HepG2 (cell line): ENCODE measurements around the gene ZNF451.

Experiments
- CTCF ChIP-seq: sonication (generic); formaldehyde crosslinking; IDR thresholded peaks from 2 replicates; pipeline ENCODE4 v1.5.0; 2020; ENCODE audit warnings: mild to moderate bottlenecking, missing genetic modification reagents, moderate library complexity
- ETV6 ChIP-seq: sonication (generic); formaldehyde crosslinking; conservative IDR thresholded peaks from 2 replicates; pipeline ENCODE4 v1.4.0; 2020; ENCODE audit warnings: missing genetic modification reagents
- FOXP1 ChIP-seq, 2 experiments: fragments of 450-650 bp in 1 of 2; IDR thresholded peaks; 2 replicates each; pipeline ENCODE4 v1.6.1; 2017 to 2018; ENCODE audit warnings: antibody characterized with exemption in 1 of 2
- JUN ChIP-seq: sonication (generic); formaldehyde crosslinking; IDR thresholded peaks from 2 replicates; pipeline ENCODE4 v1.4.0; 2020; ENCODE audit warnings: mild to moderate bottlenecking, missing genetic modification reagents
- POLR2A ChIP-seq, 2 experiments: IDR thresholded peaks; 2 replicates each; pipeline ENCODE4 v1.6.1; 2011; ENCODE audit warnings: low read depth in 2 of 2, low read length in 2 of 2, mild to moderate bottlenecking in 1 of 2, moderate library complexity in 1 of 2; ENCODE audit not compliant: insufficient read depth in 1 of 2
- SRSF1 ChIP-seq: fragments of 200-400 bp; formaldehyde crosslinking; optimal IDR thresholded peaks from 2 replicates; pipeline ENCODE3; 2017; ENCODE audit warnings: mild to moderate bottlenecking, low read depth, low read length, moderate library complexity
- TARDBP ChIP-seq: sonication (generic); formaldehyde crosslinking; IDR thresholded peaks from 2 replicates; pipeline ENCODE4 v1.8.0; 2022; ENCODE audit warnings: mild to moderate bottlenecking, missing genetic modification reagents
- ZFX ChIP-seq: sonication (generic); formaldehyde crosslinking; IDR thresholded peaks from 2 replicates; pipeline ENCODE4 v1.4.0; 2020; ENCODE audit warnings: mild to moderate bottlenecking, low read depth, missing genetic modification reagents, moderate library complexity
- TF ChIP-seq, protein P1 (sequence below), 2 experiments: sonication (generic) in 1 of 2; formaldehyde crosslinking in 1 of 2; IDR thresholded peaks; 2 replicates each; pipeline versions ENCODE4 v1.5.1 to v1.6.1; 2011 to 2020; ENCODE audit warnings: borderline replicate concordance in 1 of 2, low read depth in 1 of 2, low read length in 1 of 2, mild to moderate bottlenecking in 1 of 2, missing genetic modification reagents in 1 of 2, moderate library complexity in 1 of 2
- TF ChIP-seq, protein P2 (sequence below): sonication (generic); formaldehyde crosslinking; IDR thresholded peaks from 2 replicates; pipeline ENCODE4 v1.8.0; 2022; ENCODE audit warnings: low read depth, missing genetic modification reagents
- TF ChIP-seq, protein P3 (sequence below), 2 experiments: IDR thresholded peaks; 2 replicates each; pipeline ENCODE4 v1.6.1; 2011 to 2012; ENCODE audit warnings: low read length in 2 of 2, borderline replicate concordance in 1 of 2, low read depth in 1 of 2, mild to moderate bottlenecking in 1 of 2, moderate library complexity in 1 of 2

- TF ChIP-seq JUN (CRISPR knock-in tag) = no peak; the same call in 1 of the 2 replicates
- TF ChIP-seq FOXP1 (IDR thresholded peaks at IDR 0.05) = no peak
- TF ChIP-seq FOXP1 (CRISPR knock-in tag; IDR thresholded peaks at IDR 0.05) = no peak
- peak; percentile 76; the same call in 1 of the 2 replicates for TF ChIP-seq ZFX (CRISPR knock-in tag)
- TF ChIP-seq TARDBP (CRISPR knock-in tag) = peak; percentile 85
- TF ChIP-seq, protein P1, sequence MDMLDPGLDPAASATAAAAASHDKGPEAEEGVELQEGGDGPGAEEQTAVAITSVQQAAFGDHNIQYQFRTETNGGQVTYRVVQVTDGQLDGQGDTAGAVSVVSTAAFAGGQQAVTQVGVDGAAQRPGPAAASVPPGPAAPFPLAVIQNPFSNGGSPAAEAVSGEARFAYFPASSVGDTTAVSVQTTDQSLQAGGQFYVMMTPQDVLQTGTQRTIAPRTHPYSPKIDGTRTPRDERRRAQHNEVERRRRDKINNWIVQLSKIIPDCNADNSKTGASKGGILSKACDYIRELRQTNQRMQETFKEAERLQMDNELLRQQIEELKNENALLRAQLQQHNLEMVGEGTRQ (IDR thresholded peaks at IDR 0.05; ENCODE audit: low read depth, low read length) = no peak
- TF ChIP-seq, protein P1 (CRISPR knock-in tag; IDR thresholded peaks at IDR 0.05; ENCODE audit: borderline replicate concordance) = peak; percentile 20; the same call in 1 of the 2 replicates
- TF ChIP-seq SRSF1 = no peak
- peak; percentile 59 for TF ChIP-seq CTCF (CRISPR knock-in tag)
- TF ChIP-seq, protein P2, sequence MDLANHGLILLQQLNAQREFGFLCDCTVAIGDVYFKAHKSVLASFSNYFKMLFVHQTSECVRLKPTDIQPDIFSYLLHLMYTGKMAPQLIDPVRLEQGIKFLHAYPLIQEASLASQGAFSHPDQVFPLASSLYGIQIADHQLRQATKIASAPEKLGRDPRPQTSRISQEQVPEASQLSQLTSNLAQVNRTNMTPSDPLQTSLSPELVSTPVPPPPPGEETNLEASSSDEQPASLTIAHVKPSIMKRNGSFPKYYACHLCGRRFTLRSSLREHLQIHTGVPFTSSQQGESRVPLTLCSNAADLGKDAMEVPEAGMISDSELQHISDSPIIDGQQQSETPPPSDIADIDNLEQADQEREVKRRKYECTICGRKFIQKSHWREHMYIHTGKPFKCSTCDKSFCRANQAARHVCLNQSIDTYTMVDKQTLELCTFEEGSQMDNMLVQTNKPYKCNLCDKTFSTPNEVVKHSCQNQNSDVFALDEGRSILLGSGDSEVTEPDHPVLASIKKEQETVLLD = no peak
- TF ChIP-seq POLR2A (IDR thresholded peaks at IDR 0.05; ENCODE audit: insufficient read depth in 1 of 2, low read depth in 2 of 2, low read length in 2 of 2) = peak; percentile 93 to 98
- peak; percentile 74 for TF ChIP-seq ETV6 (CRISPR knock-in tag)
- TF ChIP-seq, protein P3, sequence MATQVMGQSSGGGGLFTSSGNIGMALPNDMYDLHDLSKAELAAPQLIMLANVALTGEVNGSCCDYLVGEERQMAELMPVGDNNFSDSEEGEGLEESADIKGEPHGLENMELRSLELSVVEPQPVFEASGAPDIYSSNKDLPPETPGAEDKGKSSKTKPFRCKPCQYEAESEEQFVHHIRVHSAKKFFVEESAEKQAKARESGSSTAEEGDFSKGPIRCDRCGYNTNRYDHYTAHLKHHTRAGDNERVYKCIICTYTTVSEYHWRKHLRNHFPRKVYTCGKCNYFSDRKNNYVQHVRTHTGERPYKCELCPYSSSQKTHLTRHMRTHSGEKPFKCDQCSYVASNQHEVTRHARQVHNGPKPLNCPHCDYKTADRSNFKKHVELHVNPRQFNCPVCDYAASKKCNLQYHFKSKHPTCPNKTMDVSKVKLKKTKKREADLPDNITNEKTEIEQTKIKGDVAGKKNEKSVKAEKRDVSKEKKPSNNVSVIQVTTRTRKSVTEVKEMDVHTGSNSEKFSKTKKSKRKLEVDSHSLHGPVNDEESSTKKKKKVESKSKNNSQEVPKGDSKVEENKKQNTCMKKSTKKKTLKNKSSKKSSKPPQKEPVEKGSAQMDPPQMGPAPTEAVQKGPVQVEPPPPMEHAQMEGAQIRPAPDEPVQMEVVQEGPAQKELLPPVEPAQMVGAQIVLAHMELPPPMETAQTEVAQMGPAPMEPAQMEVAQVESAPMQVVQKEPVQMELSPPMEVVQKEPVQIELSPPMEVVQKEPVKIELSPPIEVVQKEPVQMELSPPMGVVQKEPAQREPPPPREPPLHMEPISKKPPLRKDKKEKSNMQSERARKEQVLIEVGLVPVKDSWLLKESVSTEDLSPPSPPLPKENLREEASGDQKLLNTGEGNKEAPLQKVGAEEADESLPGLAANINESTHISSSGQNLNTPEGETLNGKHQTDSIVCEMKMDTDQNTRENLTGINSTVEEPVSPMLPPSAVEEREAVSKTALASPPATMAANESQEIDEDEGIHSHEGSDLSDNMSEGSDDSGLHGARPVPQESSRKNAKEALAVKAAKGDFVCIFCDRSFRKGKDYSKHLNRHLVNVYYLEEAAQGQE (IDR thresholded peaks at IDR 0.05; ENCODE audit: borderline replicate concordance in 1 of 2, low read depth in 1 of 2, low read length in 2 of 2) = peak in 1 of 2 experiments; percentile 72; a peak in 1 of 4 replicates
These were observed 82.4 kb downstream of the ZNF451 start, which contains the start of gene BAG2 for GRCh38 chr6:57172136-57173055.
